Chondrocyte (in vitro differentiated cells): ENCODE data around the gene UGCG. TPM values are rescaled to one million over a fixed set of nuclear protein-coding genes. Genes with fewer than 3 reads are reported as not detected.
"Not testable (repeated sequence)": the region's sequence is repeated elsewhere in the genome, so short reads cannot be mapped to it uniquely, and the experiment has no call there.

Experiments
- DNase-seq: peaks from one replicate; pipeline ENCODE4 v3.0.0; 2021; ENCODE audit warnings: mixed read lengths, low spot score
- H3K27ac Mint-ChIP-seq: one replicate; pipeline ENCODE4 v1.8.0; 2021; ENCODE audit warnings: mild to moderate bottlenecking, moderate library complexity, mixed read lengths; ENCODE audit not compliant: unreplicated experiment
- H3K27me3 Mint-ChIP-seq: 2 replicates; pipeline ENCODE4 v1.8.0; 2021; ENCODE audit warnings: low read depth, mixed read lengths
- H3K36me3 Mint-ChIP-seq: 2 replicates; pipeline ENCODE4 v1.8.0; 2021; ENCODE audit warnings: low read depth, mixed read lengths
- H3K4me1 Mint-ChIP-seq: 2 replicates; pipeline ENCODE4 v1.8.0; 2021; ENCODE audit warnings: low read depth, mild to moderate bottlenecking, mixed read lengths
- H3K4me3 Mint-ChIP-seq: one replicate; pipeline ENCODE4 v1.8.0; 2021; ENCODE audit warnings: mild to moderate bottlenecking, moderate library complexity, mixed read lengths; ENCODE audit not compliant: unreplicated experiment
- H3K9me3 Mint-ChIP-seq: 2 replicates; pipeline ENCODE4 v1.8.0; 2021; ENCODE audit warnings: low read depth, mixed read lengths
- CTCF ChIP-seq: fragments of 200-600 bp; sonication (generic); IDR thresholded peaks from 2 replicates; pipeline ENCODE4 v1.5.0; 2021; ENCODE audit warnings: antibody characterized with exemption, mild to moderate bottlenecking, moderate library complexity
- total RNA-seq: library from RNA; stranded (reverse); gene quantifications from 3 replicates; pipeline ENCODE4 v1.2.1, GENCODE V29; 2021

The UGCG gene
- total RNA-seq, 1 donor from 2014 or later, result 30.9 TPM

DNA sequence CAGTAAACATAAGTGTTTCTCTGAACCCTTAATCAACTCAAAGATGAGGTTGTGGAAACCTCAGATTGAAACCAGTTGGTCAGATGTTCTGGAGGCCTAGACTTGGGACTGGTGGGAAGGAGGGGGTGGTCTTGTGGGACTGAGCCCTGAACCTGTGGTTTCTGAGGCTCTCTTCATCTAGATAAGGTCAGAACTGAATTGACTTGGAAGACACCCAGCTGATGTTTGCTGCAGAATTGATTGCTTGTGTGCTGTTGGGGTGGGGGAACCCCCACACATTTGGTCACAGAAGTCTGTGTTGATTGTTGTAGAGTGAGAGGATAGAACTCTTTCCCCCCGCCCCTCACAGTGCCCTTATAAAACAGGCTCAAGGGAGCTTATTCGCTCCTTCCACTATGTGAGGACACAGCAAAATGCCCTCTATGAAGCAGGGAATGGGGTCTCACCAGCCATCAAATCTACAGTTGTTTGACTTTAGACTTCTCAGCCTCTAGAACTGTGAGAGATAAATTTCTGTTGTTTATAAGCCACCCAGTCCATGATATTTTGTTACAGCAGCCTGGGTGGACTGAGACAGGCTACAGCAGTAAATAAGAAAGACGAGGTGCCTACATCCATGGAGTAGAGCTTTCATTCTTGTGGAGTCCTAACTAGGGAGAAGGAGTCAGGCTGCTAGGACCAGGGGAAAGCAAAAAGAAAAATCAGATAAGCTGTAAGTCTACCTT is 25.7 kb upstream of the UGCG start:
- H3K4me1 Mint-ChIP-seq, result peaks cover 5% of the 10 kb centered on the region
- no peak overlapping the region for H3K27ac Mint-ChIP-seq
- no peak for TF ChIP-seq CTCF
- no peaks in the 10 kb centered on the region for H3K27me3 Mint-ChIP-seq
- DNase-seq, result no peak
- no peaks in the 10 kb centered on the region for H3K36me3 Mint-ChIP-seq
- H3K9me3 Mint-ChIP-seq, result no peaks in the 10 kb centered on the region
- H3K4me3 Mint-ChIP-seq, result no peak overlapping the region

DNA sequence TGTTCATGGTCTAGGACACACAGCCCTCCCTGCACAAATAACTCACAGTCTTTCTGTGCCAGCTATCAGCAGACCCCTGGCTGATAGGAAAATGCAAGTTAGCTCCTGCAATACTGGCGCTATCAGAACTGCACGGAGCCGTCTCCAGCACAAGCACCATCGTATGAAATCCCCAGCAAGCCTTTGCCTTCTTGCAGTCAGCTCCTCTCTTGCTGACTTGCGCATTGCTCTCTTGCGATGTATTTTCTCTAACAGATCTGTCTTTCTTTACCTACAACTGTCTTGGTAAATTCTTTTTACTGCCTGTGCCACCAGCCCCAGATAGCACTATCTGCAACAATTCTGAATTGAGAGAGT is 25.1 kb upstream of the UGCG start:
- TF ChIP-seq CTCF, result no peak
- Mint-ChIP-seq H3K4me1 (peaks cover 5% of the 10 kb centered on the region), H3K4me3 (no peak overlapping the region), H3K36me3 (no peaks in the 10 kb centered on the region), H3K9me3 (no peaks in the 10 kb centered on the region), H3K27ac (no peak overlapping the region), H3K27me3 (no peaks in the 10 kb centered on the region)
- no peak for DNase-seq

GRCh38 chr9:111872886-111873285 is 23.7 kb upstream of the UGCG start:
- Mint-ChIP-seq H3K4me3 (no peak overlapping the region), H3K9me3 (no peaks in the 10 kb centered on the region), H3K36me3 (no peaks in the 10 kb centered on the region), H3K27ac (no peak overlapping the region), H3K4me1 (no peaks in the 10 kb centered on the region), H3K27me3 (no peaks in the 10 kb centered on the region)
- no peak for TF ChIP-seq CTCF
- DNase-seq, result no peak

DNA sequence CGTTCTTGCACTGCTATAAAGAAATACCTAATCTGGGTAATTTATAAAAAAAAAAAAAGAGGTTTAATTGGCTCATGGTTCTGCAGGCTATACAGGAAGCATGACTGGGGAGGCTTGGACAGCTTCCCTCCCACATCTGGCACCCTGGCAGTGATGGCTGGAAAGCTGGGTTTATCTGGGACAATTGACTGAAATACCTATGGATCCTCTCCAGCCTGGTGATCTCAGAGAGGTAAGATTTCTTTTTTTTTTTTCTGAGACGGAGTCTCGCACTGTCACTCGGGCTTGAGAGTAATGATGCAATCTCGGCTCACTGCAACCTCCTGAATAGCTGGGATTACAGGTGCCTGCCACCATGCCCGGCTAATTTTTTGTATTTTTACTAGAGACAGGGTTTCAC is 22.7 kb upstream of the UGCG start:
- no peak for DNase-seq
- H3K9me3 Mint-ChIP-seq, result no peaks in the 10 kb centered on the region
- no peak overlapping the region for H3K4me3 Mint-ChIP-seq
- no peak for TF ChIP-seq CTCF
- no peaks in the 10 kb centered on the region for H3K36me3 Mint-ChIP-seq
- no peaks in the 10 kb centered on the region for H3K27me3 Mint-ChIP-seq
- H3K27ac Mint-ChIP-seq, result no peak overlapping the region
- H3K4me1 Mint-ChIP-seq, result no peaks in the 10 kb centered on the region

DNA sequence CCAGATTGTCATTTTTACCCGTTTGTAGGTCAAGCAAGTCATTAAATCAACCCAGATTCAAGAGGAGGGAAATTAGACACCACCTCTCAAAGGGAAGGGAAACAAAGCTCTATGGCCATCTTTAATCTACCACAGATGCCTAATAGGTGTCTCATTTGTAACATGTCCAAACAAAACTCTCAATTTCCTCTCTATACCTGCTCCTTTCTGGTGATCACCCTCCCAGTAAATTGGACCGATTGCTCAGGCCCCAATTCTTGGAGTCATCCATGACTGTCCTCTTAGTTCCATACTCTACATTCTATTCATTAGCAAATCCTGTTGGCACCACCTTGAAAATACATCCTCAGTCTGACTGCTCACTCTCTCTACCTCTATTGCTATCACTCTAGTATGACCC is 22.1 kb upstream of the UGCG start:
- H3K27ac Mint-ChIP-seq, result no peak overlapping the region
- no peak overlapping the region for H3K4me3 Mint-ChIP-seq
- no peaks in the 10 kb centered on the region for H3K27me3 Mint-ChIP-seq
- no peaks in the 10 kb centered on the region for H3K4me1 Mint-ChIP-seq
- TF ChIP-seq CTCF, result no peak
- no peaks in the 10 kb centered on the region for H3K36me3 Mint-ChIP-seq
- DNase-seq, result no peak
- H3K9me3 Mint-ChIP-seq, result no peaks in the 10 kb centered on the region

DNA sequence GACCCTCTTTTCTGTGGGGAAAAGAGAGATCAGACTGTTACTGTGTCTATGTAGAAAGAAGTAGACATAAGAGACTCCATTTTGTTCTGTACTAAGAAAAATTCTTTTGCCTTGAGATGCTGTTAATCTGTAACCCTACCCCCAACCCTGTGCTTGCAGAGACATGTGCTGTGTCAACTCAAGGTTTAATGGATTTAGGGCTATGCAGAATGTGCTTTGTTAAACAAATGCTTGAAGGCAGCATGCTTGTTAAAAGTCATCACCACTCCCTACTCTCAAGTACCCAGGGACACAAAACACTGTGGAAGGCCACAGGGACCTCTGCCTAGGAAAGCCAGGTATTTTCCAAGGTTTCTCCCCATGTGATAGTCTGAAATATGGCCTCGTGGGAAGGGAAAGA is 21.3 kb upstream of the UGCG start:
- not testable (repeated sequence) for H3K9me3 Mint-ChIP-seq, H3K27me3 Mint-ChIP-seq, DNase-seq, H3K27ac Mint-ChIP-seq, H3K36me3 Mint-ChIP-seq, H3K4me3 Mint-ChIP-seq, H3K4me1 Mint-ChIP-seq

- H3K9me3 Mint-ChIP-seq, H3K27ac Mint-ChIP-seq, H3K27me3 Mint-ChIP-seq, H3K4me1 Mint-ChIP-seq, H3K36me3 Mint-ChIP-seq, DNase-seq, H3K4me3 Mint-ChIP-seq: not testable (repeated sequence)
Measured at GRCh38 chr9:111875691-111876090, 20.9 kb upstream of the UGCG start.
